Measurements from ENCODE around the gene DNAJC1.
"Not testable (repeated sequence)": the region's sequence is repeated elsewhere in the genome, so short reads cannot be mapped to it uniquely, and the experiment has no call there.

DNAJC1 gene

DNA sequence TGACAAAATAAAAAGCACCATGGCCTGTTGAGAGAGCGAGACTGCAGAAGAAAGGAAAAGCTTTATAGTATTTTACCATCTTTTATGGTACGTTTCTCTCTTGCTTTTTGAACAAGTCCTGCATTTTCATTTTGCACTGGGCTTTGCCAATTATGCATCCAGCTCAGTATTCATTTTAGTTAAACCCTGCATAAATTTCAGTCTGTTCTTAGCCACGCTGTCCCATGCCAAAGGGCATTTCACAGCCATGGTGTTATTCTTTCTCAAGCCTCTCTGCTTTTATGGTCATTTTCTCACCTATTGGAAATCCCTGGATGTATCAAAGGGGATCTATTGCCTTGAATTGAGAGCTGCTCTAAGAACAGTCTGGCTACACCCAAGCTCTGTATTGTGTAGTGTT lies 30.8 kb upstream of the DNAJC1 start:
- H3K4me3 ChIP-seq (ENCODE audit: low read depth, low read length) = no peak overlapping the region
- TF ChIP-seq, protein P1, sequence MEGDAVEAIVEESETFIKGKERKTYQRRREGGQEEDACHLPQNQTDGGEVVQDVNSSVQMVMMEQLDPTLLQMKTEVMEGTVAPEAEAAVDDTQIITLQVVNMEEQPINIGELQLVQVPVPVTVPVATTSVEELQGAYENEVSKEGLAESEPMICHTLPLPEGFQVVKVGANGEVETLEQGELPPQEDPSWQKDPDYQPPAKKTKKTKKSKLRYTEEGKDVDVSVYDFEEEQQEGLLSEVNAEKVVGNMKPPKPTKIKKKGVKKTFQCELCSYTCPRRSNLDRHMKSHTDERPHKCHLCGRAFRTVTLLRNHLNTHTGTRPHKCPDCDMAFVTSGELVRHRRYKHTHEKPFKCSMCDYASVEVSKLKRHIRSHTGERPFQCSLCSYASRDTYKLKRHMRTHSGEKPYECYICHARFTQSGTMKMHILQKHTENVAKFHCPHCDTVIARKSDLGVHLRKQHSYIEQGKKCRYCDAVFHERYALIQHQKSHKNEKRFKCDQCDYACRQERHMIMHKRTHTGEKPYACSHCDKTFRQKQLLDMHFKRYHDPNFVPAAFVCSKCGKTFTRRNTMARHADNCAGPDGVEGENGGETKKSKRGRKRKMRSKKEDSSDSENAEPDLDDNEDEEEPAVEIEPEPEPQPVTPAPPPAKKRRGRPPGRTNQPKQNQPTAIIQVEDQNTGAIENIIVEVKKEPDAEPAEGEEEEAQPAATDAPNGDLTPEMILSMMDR (IDR thresholded peaks at IDR 0.05; ENCODE audit: borderline replicate concordance, insufficient read depth, low read depth, low read length) = no peak

DNA sequence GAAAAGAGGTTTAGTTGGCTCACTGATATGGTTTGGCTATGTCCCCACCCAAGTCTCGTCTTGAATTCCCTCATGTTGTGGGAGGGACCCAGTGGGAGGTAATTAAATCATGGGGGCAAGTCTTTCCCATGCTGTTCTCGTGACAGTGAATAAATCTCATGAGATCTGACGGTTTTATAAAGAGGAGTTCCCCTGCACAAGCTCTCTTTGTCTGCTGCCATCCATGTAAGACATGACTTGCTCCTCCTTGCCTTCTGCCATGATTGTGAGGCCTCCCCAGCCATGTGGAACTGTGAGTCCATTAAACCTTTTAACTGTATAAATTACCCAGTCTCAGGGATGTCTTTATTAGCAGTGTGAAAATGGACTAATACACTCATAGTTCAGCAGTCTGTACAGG lies 28.7 kb upstream of the DNAJC1 start:
- not testable (repeated sequence) for H3K4me3 ChIP-seq (ENCODE audit: low read depth, low read length)

DNA sequence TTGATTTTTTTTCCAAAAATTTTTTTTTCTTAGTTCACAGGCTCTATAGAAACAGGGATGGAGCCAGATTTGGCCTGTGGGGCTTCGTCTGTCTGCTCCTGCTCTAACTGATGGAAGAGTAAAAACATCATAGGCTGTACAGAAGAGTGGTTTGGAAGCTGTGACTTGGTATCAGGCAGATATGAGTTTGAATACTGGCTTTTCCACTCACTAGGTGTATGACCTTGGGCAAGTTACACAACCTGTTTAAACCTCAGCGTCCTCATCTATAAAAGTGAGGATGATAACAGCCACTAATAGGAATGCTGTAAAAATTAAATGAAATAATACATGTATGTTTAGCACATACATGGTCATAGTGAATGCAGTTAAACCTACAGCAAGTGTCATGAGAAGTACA lies 26.9 kb upstream of the DNAJC1 start:
- H3K4me3 ChIP-seq (ENCODE audit: low read depth, low read length) = no peak overlapping the region
- TF ChIP-seq, protein P1 (IDR thresholded peaks at IDR 0.05; ENCODE audit: borderline replicate concordance, insufficient read depth, low read depth, low read length) = no peak

DNA sequence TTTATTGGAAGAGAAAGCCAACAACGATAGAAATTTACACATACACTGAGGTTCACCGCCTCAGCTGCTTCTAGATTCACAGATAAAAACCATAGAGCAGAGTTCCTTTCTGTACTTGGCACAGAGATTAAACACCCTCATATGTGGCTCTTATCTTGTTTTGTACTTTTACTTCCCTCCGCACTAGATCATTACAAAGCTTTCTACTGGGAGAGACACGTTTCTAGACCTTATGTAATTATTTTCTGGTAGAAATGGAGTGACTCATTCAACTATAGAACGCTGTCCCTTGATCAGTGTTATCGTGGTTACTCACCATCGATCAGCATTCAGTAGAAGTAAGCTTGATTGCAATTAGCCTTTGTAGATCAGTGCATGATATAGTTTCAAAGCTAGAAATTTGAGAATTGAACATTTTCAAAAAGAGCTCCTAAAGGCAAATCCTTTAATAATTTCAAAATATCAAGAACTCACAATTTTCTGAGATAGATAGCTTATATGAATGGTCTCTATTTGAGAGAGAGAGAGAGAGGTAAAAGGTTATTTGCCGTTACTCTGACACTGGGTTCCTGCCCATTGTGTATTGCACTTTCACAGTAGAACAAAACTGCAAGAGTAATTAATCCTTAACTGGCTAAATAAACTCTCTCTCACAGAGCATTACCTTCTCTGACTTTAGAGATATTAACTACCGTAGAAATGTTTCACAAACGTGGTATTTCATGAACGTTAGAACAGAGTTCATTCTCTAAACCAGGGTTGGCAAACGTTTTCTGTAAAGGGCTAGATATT lies 26.1 kb upstream of the DNAJC1 start:
- TF ChIP-seq, protein P1 (IDR thresholded peaks at IDR 0.05; ENCODE audit: borderline replicate concordance, insufficient read depth, low read depth, low read length) = no peak
- H3K4me3 ChIP-seq (ENCODE audit: low read depth, low read length) = no peak overlapping the region

DNA sequence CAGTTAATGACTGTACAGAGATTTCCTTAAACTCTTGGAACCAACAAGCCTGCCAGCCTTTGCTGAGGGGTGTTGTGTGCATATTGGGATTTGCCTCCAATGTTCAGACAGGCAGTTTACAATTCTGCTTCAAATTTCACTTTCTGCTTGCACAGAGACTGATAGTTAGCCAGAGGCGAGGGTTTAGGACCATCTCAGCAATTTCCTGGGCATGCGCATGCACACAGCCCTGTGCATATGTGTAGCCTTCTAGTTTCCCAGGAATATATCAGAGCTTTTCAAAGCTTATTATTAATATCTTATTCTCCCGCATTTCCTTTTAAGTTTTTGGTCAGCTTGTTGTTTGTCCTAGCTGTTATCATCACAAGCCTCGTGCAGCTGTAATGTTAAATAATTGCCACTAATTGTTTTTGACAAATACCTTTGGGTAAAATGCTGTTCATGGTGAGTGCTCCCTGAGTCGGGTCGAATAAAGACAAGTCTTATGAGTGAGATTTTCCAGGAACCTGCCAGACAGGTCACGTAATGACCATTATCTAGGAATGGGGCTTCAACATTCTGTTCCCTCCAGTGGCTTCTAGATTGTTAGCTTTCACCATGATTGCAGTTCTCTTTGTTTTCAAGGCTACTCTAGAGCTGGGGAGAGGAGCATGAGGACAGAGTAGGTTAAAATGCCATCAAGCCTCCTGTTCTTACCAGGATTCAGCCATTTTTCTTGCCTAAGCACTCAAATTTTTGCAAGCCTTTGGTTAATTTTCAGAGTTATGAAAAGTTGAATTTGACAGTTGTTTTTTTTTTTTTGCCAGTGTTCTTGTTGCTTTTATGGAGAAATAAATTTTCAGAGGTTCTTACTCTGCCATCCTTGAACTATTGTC lies 24.1 kb upstream of the DNAJC1 start:
- TF ChIP-seq, protein P1 (IDR thresholded peaks at IDR 0.05; ENCODE audit: borderline replicate concordance, insufficient read depth, low read depth, low read length) = no peak
- no peak overlapping the region for H3K4me3 ChIP-seq (ENCODE audit: low read depth, low read length)

DNA sequence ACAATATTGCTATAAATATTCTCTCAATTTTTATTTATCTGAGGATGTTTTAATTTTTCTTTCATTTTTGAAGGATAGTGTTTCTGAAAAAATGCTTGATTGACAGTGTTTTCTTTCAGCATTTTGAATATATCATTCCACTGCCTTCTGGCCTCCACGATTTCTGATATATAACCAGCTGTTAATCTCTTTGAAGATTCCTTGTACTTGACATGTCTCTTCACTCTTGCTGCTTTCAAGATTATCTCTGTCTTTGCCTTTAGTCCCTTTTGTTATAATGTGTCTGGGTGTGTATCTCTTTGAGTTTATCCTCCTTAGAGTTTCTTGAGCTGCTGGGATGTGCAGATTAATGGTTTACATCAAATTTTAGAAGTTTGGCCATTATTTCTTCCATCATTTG lies 22.8 kb upstream of the DNAJC1 start:
- H3K4me3 ChIP-seq (ENCODE audit: low read depth, low read length) = no peak overlapping the region
- TF ChIP-seq, protein P1 (IDR thresholded peaks at IDR 0.05; ENCODE audit: borderline replicate concordance, insufficient read depth, low read depth, low read length) = no peak

DNA sequence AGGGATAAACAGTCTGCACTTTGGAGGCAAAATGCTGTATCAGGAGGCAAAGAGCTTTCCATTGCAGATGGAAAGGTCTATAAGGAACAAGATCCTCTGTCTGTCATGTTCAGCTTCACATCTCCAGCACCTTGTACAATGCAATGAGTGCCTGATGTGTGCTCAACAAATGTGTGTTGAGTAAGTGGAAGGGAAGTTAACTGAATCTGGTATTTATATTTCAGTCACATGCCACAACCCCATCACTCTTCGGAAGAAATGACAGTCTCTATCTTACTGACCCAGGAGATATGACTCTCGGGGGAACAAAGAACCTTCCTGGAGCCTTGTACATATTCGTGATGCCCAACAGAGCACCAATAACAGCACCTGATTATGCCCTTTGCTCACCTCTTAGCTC lies 20.0 kb upstream of the DNAJC1 start:
- TF ChIP-seq, protein P1 (IDR thresholded peaks at IDR 0.05; ENCODE audit: borderline replicate concordance, insufficient read depth, low read depth, low read length) = no peak
- H3K4me3 ChIP-seq (ENCODE audit: low read depth, low read length) = no peak overlapping the region

Measured in GM12875 (cell line).